ENCODE results near the gene PROP1.
"Not testable (repeated sequence)": the region's sequence is repeated elsewhere in the genome, so short reads cannot be mapped to it uniquely, and the experiment has no call there.

Gene PROP1

DNA sequence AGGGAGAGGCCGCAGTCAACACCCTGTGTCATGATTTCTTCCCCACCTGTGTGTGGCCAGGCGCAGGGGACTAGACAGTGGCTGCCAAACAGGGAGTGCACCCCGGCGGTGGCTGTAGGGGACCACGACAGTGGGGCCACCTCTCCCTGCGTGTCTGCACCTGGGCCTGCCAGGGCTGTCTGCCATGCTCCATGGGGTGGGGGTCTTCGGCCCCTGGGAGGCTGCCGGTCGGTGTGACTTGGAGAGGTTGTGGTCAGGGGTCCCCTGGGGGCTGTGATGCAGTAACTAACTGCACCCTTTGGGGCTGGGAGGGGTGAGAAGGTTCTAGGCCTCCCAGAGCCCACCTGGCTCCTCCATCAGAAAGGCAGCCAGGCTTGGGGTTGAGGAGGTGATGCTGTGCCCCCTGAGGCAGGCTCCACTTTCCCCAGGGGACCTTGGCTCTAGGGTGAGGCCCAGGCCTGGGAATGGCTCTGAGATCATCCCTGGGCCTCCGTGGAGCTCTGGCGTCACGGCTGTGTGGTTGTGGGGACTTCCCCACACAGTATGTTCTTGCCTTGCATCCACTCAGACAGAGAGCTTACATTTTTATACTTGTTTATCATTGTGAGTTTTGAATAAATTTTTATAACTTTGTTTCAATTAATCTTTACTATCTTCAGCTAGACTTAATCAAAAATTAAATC, 50.3 kb downstream of the PROP1 start:
- not testable (repeated sequence) for DNase-seq (ENCODE audit: low read depth in 4 of 4, low spot score in 1 of 4)

DNA sequence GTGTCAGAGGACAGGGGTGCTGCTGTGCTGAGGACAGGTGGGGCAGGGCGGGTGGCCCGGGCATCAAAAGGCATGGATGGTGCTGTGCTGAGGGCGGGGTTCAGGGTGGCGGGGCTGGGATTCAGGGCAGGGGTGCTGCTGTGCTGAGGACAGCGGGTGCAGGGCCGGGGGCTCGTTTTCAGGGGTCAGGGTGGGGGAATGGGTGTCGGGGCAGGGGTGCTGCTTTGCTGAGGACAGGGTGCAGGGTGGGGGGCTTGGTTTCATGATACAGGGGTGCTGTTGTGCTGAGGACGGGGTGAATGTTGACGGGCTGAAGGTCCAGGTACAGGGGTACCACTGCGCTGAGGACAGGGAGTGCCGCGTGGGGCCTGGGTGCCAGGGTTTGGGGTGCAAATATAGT, 50.9 kb downstream of the PROP1 start:
- DNase-seq (ENCODE audit: low read depth in 4 of 4, low spot score in 1 of 4): not testable (repeated sequence)

DNA sequence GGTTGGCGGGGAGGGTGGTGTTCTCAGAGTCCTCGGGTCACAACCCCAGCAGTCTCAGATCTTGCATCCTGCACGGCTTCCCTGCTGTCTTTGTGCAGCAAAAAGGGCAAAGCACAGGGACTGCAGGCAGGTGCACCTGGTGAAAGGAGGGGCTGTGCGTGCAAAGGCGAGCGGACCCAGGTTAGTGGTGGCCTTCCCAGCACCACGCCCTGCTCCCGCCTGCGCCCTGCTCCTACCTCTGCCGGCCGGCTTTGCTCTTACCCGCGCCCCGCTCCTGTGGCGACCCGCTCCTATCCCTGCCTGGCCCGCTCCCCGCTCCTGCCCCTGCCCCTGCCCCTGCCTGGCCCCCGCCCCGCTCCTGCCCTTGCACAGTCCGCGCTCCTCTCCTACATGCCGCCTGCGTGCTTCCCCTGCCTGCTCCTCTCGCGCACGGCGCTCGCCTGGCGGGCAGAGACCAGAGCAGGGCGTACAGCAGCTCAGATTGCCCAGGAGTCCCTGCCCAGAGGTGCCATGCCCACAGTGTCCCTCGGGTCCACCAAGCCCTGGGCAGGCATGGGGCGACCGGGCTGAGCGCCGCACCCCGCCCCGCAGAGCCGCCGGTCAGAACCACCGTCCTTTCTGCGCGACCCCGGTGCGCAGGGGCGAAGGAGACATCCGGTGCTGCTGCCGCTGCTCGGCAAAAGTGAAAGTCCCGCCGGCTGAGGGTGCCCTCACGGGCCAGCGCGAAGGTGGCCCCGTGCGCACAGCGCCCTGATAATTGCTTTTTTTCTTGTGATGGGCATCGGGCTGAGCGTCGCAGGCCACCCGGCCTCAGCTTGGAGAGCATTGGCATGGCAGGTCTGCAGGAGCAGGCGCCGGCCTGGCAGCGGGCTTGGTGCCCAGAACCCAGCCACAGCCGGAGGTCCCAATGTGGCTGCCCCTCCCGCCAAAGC, 52.0 kb downstream of the PROP1 start:
- DNase-seq (ENCODE audit: low read depth in 4 of 4, low spot score in 1 of 4): peak in 2 of 4 experiments; percentile 11 to 14

DNA sequence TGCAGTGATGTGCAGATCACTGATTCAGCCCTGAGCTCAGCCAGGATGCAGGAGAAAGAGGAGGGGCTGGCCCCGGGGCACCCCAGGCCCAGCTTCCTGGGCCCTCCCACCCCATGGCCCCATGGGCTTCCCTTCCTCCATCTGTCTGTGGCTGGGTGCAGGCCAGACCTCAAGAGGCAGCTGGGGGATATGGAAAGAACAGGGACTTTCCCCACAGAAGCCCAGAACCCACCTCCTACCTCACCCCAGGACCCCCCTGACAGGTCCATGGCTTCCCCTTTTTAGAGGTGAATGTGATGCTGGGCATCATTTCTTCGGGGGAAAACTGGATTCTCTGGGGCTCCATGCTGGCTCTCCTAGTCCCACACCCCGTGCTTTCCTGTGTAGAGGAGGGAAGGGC, 53.1 kb downstream of the PROP1 start:
- DNase-seq (ENCODE audit: low read depth in 4 of 4, low spot score in 1 of 4): not testable (repeated sequence)

Data from stimulated activated CD4-positive, alpha-beta T cell treated with anti-CD3 and anti-CD28 coated beads, Interleukin-1b, Interleukin-23, amount 100 ng/mL, for 24 hours (primary cell).